Muscle layer of colon (tissue), 2 donors: ENCODE measurements around the gene CPVL.

Experiments
- H3K27ac ChIP-seq: one replicate; pipeline ENCODE4 v1.7.0; 2013; ENCODE audit warnings: low read depth, mild to moderate bottlenecking, low read length, moderate library complexity
- H3K27me3 ChIP-seq, 2 donors: one replicate each; pipeline ENCODE4 v1.7.0; 2013; ENCODE audit warnings: low read length in 2 of 2, mild to moderate bottlenecking in 2 of 2; ENCODE audit not compliant: insufficient read depth in 2 of 2, control insufficient read depth in 1 of 2
- H3K36me3 ChIP-seq: one replicate; pipeline ENCODE4 v1.7.0; 2013; ENCODE audit warnings: mild to moderate bottlenecking, low read length; ENCODE audit not compliant: insufficient read depth
- H3K4me1 ChIP-seq: one replicate; pipeline ENCODE4 v1.7.0; 2013; ENCODE audit warnings: mild to moderate bottlenecking, low read length; ENCODE audit not compliant: insufficient read depth
- H3K4me3 ChIP-seq, 2 donors: one replicate each; pipeline ENCODE4 v1.7.0; 2013; ENCODE audit warnings: low read length in 2 of 2, low read depth in 1 of 2, mild to moderate bottlenecking in 1 of 2, moderate library complexity in 1 of 2
- H3K9ac ChIP-seq: one replicate; pipeline ENCODE4 v1.7.0; 2013; ENCODE audit warnings: low read length
- H3K9me3 ChIP-seq: one replicate; pipeline ENCODE4 v1.7.0; 2013; ENCODE audit warnings: mild to moderate bottlenecking, low read length
- donor health status: abdominal sarcoma.
- donor health status: Adenocarcinoma of cecum.

The CPVL gene

GRCh38 chr7:28992798-28993197 is 153.5 kb downstream of the CPVL start:
- no peaks in the 10 kb centered on the region for H3K27me3 ChIP-seq
- peaks cover under 1% of the 10 kb centered on the region for H3K4me1 ChIP-seq
- H3K27ac ChIP-seq = no peak overlapping the region
- no peak overlapping the region for H3K4me3 ChIP-seq
- no peak overlapping the region for H3K9ac ChIP-seq
- H3K9me3 ChIP-seq = no peaks in the 10 kb centered on the region
- H3K36me3 ChIP-seq = no peaks in the 10 kb centered on the region

GRCh38 chr7:28990200-28990960 is 156.0 kb downstream of the CPVL start:
- no peak overlapping the region for H3K27ac ChIP-seq
- H3K9me3 ChIP-seq = no peaks in the 10 kb centered on the region
- no peaks in the 10 kb centered on the region for H3K36me3 ChIP-seq
- H3K27me3 ChIP-seq = no peaks in the 10 kb centered on the region
- no peak overlapping the region for H3K4me3 ChIP-seq
- peaks cover 5% of the 10 kb centered on the region for H3K4me1 ChIP-seq
- H3K9ac ChIP-seq = no peak overlapping the region

GRCh38 chr7:28989211-28989980 is 156.9 kb downstream of the CPVL start:
- Histone ChIP-seq H3K27ac (no peak overlapping the region), H3K9me3 (no peaks in the 10 kb centered on the region), H3K9ac (no peak overlapping the region), H3K4me1 (peaks cover 15% of the 10 kb centered on the region), H3K27me3 (no peaks in the 10 kb centered on the region), H3K36me3 (no peaks in the 10 kb centered on the region), H3K4me3 (no peak overlapping the region)

DNA sequence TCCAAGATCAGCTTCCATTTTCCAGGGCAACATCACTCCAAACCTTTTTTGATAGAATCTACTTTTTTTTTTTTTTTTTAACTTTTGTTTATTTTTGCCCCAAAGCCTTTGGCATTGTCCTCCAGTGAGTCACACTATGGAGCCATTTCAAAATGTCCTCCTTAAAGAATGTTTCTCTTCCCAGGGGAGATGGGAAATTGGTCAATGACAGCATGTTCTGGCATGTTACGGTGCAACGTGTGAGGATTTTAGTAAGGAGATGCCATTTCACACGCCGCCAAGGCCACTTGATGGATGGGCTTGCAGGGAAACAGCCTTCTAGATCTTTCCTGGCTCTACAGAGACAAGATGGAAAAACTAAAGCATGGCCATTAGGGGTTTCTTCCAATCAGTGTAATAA is 157.5 kb downstream of the CPVL start:
- no peaks in the 10 kb centered on the region for H3K9me3 ChIP-seq
- no peak overlapping the region for H3K27ac ChIP-seq

GRCh38 chr7:28988091-28988490 is 158.2 kb downstream of the CPVL start:
- no peaks in the 10 kb centered on the region for H3K36me3 ChIP-seq
- H3K27me3 ChIP-seq = no peaks in the 10 kb centered on the region
- no peaks in the 10 kb centered on the region for H3K9me3 ChIP-seq
- no peak overlapping the region for H3K27ac ChIP-seq
- no peak overlapping the region for H3K9ac ChIP-seq
- peaks cover 21% of the 10 kb centered on the region for H3K4me1 ChIP-seq
- H3K4me3 ChIP-seq = no peak overlapping the region

More for the DNA sequence above, 157.5 kb downstream of the CPVL start:
- H3K4me1 ChIP-seq = peaks cover 21% of the 10 kb centered on the region
- no peak overlapping the region for H3K4me3 ChIP-seq
- H3K36me3 ChIP-seq = no peaks in the 10 kb centered on the region
- no peaks in the 10 kb centered on the region for H3K27me3 ChIP-seq
- H3K9ac ChIP-seq = no peak overlapping the region

GRCh38 chr7:28986765-28987110 is 159.6 kb downstream of the CPVL start:
- H3K4me1 ChIP-seq = peaks cover 21% of the 10 kb centered on the region

DNA sequence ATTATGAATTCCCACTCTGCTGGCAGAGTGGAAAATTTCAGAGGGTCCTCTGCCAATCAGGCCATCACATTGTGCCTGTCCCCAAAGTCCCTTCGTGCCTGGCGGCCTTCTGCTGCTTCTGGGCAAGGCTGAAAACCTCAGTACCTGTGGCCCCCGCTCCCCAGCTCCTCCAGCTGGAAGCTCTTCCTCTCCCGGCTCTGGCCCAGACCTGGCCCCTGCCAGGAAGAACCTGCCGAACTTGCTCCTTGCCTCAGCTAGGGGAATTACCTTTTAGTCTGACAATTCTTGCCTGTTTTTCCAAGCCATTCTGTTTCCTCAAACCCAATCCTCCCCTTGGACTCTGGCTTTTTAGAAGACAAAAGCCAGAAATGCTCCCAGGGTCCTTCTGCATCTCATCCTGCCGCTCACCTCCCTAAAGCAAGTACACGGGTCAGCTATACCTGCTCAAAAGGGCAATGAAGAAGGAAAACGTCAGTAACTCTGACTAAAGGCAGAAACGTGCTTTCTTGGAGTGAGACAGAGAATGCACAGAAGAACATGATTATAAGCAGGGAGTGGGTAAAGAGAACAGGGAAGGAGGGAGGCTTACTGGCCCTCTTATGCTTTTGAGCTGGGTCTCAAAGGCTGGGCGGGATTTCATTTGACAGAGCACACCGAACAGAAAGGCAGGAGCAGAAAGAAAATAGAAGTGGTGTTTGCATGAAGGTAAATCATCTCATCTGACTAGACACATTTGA is 160.1 kb downstream of the CPVL start:
- no peaks in the 10 kb centered on the region for H3K27me3 ChIP-seq
- H3K36me3 ChIP-seq = no peaks in the 10 kb centered on the region
- H3K9me3 ChIP-seq = no peaks in the 10 kb centered on the region
- peaks cover 21% of the 10 kb centered on the region for H3K4me1 ChIP-seq
- no peak overlapping the region for H3K27ac ChIP-seq
- no peak overlapping the region for H3K9ac ChIP-seq
- H3K4me3 ChIP-seq = no peak overlapping the region

More at GRCh38 chr7:28986765-28987110, 159.6 kb downstream of the CPVL start:
- H3K9ac ChIP-seq = no peak overlapping the region
- H3K4me3 ChIP-seq = no peak overlapping the region
- H3K27me3 ChIP-seq = no peaks in the 10 kb centered on the region
- H3K9me3 ChIP-seq = no peaks in the 10 kb centered on the region
- H3K27ac ChIP-seq = no peak overlapping the region
- no peaks in the 10 kb centered on the region for H3K36me3 ChIP-seq

- Histone ChIP-seq H3K4me1 (peaks cover 21% of the 10 kb centered on the region), H3K36me3 (no peaks in the 10 kb centered on the region), H3K9me3 (no peaks in the 10 kb centered on the region), H3K4me3 (no peak overlapping the region), H3K9ac (no peak overlapping the region), H3K27me3 (no peaks in the 10 kb centered on the region), H3K27ac (no peak overlapping the region)
Measured at GRCh38 chr7:28984631-28985030, 161.7 kb downstream of the CPVL start.

- Histone ChIP-seq H3K9ac (no peak overlapping the region), H3K27me3 (no peaks in the 10 kb centered on the region), H3K4me3 (no peak overlapping the region), H3K9me3 (no peaks in the 10 kb centered on the region), H3K4me1 (peaks cover 21% of the 10 kb centered on the region), H3K36me3 (no peaks in the 10 kb centered on the region), H3K27ac (no peak overlapping the region)
Measured at GRCh38 chr7:28984217-28984616, 162.1 kb downstream of the CPVL start.

GRCh38 chr7:28983396-28984190 is 162.7 kb downstream of the CPVL start:
- no peak overlapping the region for H3K27ac ChIP-seq
- no peak overlapping the region for H3K9ac ChIP-seq
- no peaks in the 10 kb centered on the region for H3K36me3 ChIP-seq
- no peaks in the 10 kb centered on the region for H3K27me3 ChIP-seq
- no peaks in the 10 kb centered on the region for H3K9me3 ChIP-seq
- H3K4me3 ChIP-seq = no peak overlapping the region
- peaks cover 21% of the 10 kb centered on the region for H3K4me1 ChIP-seq

DNA sequence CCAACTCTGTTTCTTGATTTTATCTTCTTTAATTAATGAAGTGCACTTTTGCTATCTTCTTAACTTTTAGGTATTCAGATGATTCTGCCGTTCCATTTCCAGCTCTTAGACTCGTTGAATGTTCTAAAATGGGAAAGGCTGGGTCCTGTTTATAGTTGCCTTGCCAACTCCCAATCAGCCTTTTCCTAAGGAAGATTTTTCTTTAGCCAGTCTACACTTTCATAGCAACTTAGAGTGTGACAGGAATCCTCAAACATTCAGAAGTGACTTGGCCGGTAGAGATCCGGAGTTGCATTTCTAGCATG is 165.2 kb downstream of the CPVL start:
- no peak overlapping the region for H3K27ac ChIP-seq
- no peaks in the 10 kb centered on the region for H3K36me3 ChIP-seq
- no peaks in the 10 kb centered on the region for H3K9me3 ChIP-seq
- H3K4me1 ChIP-seq = peaks cover 18% of the 10 kb centered on the region
- no peak overlapping the region for H3K9ac ChIP-seq
- no peaks in the 10 kb centered on the region for H3K27me3 ChIP-seq
- H3K4me3 ChIP-seq = no peak overlapping the region
